DOHH2 (cell line): ENCODE data around the gene STON1.
"Not testable (repeated sequence)": the region's sequence is repeated elsewhere in the genome, so short reads cannot be mapped to it uniquely, and the experiment has no call there.

Experiments
- H3F3A ChIP-seq: fragments of 200-600 bp; sonication (generic), shearing (Covaris generic); 2 replicates; pipeline ENCODE4 v1.6.0; 2016; ENCODE audit warnings: antibody characterized with exemption, mild to moderate bottlenecking; ENCODE audit not compliant: control insufficient read depth, insufficient read depth
- H3K27ac ChIP-seq: fragments of 200-600 bp; sonication (generic); 2 replicates; pipeline ENCODE4 v1.5.1; 2014; ENCODE audit warnings: low read depth, mild to moderate bottlenecking, low read length, moderate library complexity
- H3K27me3 ChIP-seq: fragments of 200-600 bp; sonication (generic); 2 replicates; pipeline ENCODE4 v1.6.1; 2014; ENCODE audit warnings: mild to moderate bottlenecking, low read length, mixed read lengths; ENCODE audit not compliant: control insufficient read depth
- H3K36me3 ChIP-seq: fragments of 200-600 bp; sonication (generic); 2 replicates; pipeline ENCODE4 v1.6.1; 2014; ENCODE audit warnings: mild to moderate bottlenecking, low read length, moderate library complexity, mixed read lengths; ENCODE audit not compliant: control insufficient read depth
- H3K4me1 ChIP-seq: fragments of 200-600 bp; sonication (generic); 2 replicates; pipeline ENCODE4 v1.6.1; 2014; ENCODE audit warnings: mild to moderate bottlenecking, low read length, mixed read lengths; ENCODE audit not compliant: control insufficient read depth
- H3K4me2 ChIP-seq: fragments of 200-600 bp; sonication (generic); 2 replicates; pipeline ENCODE4 v1.6.0; 2014; ENCODE audit warnings: mild to moderate bottlenecking, low read length, moderate library complexity
- H3K4me3 ChIP-seq: fragments of 200-600 bp; sonication (generic); 2 replicates; pipeline ENCODE4 v1.5.1; 2014; ENCODE audit warnings: mild to moderate bottlenecking, low read length, mixed read lengths
- H3K79me2 ChIP-seq: fragments of 200-600 bp; sonication (generic); 2 replicates; pipeline ENCODE4 v1.6.1; 2014; ENCODE audit warnings: mild to moderate bottlenecking, low read length, mixed read lengths; ENCODE audit not compliant: control insufficient read depth
- H3K9me2 ChIP-seq: fragments of 200-600 bp; sonication (generic); replicated peaks from 2 replicates; pipeline ENCODE4 v1.6.1; 2014; ENCODE audit warnings: mild to moderate bottlenecking, low read length, mixed read lengths; ENCODE audit not compliant: control insufficient read depth
- H3K9me3 ChIP-seq: fragments of 200-600 bp; sonication (generic); 2 replicates; pipeline ENCODE4 v1.6.1; 2014; ENCODE audit warnings: antibody characterized with exemption, low read length, mixed read lengths; ENCODE audit not compliant: control insufficient read depth, insufficient read depth
- H4K20me1 ChIP-seq: fragments of 200-600 bp; sonication (generic); 2 replicates; pipeline ENCODE4 v1.6.0; 2014; ENCODE audit warnings: low read depth, mild to moderate bottlenecking, antibody characterized with exemption, low read length, moderate library complexity; ENCODE audit not compliant: control insufficient read depth, insufficient read depth
- CTCF ChIP-seq: fragments of 200-600 bp; sonication (generic); IDR thresholded peaks from one replicate; pipeline ENCODE4 v1.5.1; 2014; ENCODE audit warnings: antibody characterized with exemption, mild to moderate bottlenecking, low read depth, low read length; ENCODE audit not compliant: poor library complexity, severe bottlenecking
- EZH2phosphoT487 ChIP-seq: fragments of 200-600 bp; sonication (generic); IDR thresholded peaks from 2 replicates; pipeline ENCODE4 v1.6.1; 2017; ENCODE audit warnings: borderline replicate concordance, mild to moderate bottlenecking, antibody characterized with exemption, low read length, moderate library complexity, mixed read lengths

Gene STON1

DNA sequence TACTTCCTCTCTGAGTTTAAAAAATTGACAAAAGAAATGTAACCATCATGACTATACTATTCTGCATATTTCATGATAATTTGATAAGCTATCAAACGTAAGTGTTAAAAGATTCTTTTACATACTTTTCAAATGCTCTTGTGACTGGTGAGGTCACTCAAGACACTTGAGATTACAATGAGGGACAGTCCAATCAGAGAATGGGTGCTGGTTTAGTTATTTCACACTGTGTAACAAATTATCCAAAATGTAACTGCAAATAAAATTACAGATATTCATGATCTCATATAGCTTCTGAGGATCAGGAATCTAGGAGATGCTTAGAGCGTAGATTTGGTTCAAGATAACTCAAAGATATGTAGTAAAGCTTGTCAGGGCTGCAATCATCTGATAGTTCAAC lies 83.3 kb downstream of the STON1 start:
- TF ChIP-seq EZH2phosphoT487 = no peak
- no peak for TF ChIP-seq CTCF
- Histone ChIP-seq H3K4me3 (no peak overlapping the region), H3K9me2 (no peaks in the 10 kb centered on the region)

GRCh38 chr2:48614581-48614980 lies 84.6 kb downstream of the STON1 start:
- not testable (repeated sequence) for H3K9me2 ChIP-seq, H3K9me3 ChIP-seq, H3K79me2 ChIP-seq, H3K27me3 ChIP-seq, H4K20me1 ChIP-seq, H3K27ac ChIP-seq, H3F3A ChIP-seq, H3K4me1 ChIP-seq, H3K36me3 ChIP-seq, H3K4me2 ChIP-seq, H3K4me3 ChIP-seq

More for the DNA sequence above, 83.3 kb downstream of the STON1 start:
- H3F3A ChIP-seq = no peaks in the 10 kb centered on the region
- no peaks in the 10 kb centered on the region for H4K20me1 ChIP-seq
- no peak overlapping the region for H3K27ac ChIP-seq
- no peaks in the 10 kb centered on the region for H3K4me1 ChIP-seq
- H3K36me3 ChIP-seq = no peaks in the 10 kb centered on the region
- no peaks in the 10 kb centered on the region for H3K9me3 ChIP-seq
- H3K4me2 ChIP-seq = no peak overlapping the region
- H3K79me2 ChIP-seq = no peaks in the 10 kb centered on the region
- no peaks in the 10 kb centered on the region for H3K27me3 ChIP-seq

DNA sequence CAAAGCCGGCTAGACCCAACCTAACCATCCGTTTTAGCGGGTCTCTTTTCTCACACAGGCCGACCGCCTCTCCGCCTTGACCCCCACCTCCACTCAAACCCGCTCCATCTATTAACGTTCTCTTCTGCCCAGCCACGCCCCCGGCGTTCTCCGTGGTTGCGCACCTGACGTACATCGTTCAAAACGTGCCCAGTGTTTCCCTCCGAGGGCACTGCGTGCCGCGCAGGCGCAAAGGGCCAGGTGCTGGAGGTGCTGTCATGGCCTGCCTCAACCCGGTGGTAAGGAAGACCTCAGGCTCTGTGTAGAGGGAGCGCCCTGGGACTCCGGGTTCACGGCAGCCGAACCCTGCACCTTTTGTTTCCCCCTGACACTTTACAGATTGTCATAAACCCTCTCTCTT lies 87.7 kb downstream of the STON1 start, which contains the start of gene GTF2A1L:
Gene GTF2A1L, plus strand, starts transcription at position 239 of the 400 bp plus-strand sequence. Its CDS starts 19 bp downstream, at position 258.
- H3K9me3 ChIP-seq = no peaks in the 10 kb centered on the region
- no peak within 1 kb of the TSS for H3K27ac ChIP-seq
- H3F3A ChIP-seq = no peaks in the 10 kb centered on the region
- no peaks in the 10 kb centered on the region for H3K4me1 ChIP-seq
- H3K36me3 ChIP-seq = no peaks in the 10 kb centered on the region
- H3K9me2 ChIP-seq = no peaks in the 10 kb centered on the region
- H3K4me2 ChIP-seq = no peak within 1 kb of the TSS
- no peaks in the 10 kb centered on the region for H4K20me1 ChIP-seq
- no peak for TF ChIP-seq CTCF
- H3K79me2 ChIP-seq = no peaks in the 10 kb centered on the region
- H3K4me3 ChIP-seq = no peak within 1 kb of the TSS
- H3K27me3 ChIP-seq = no peaks in the 10 kb centered on the region

DNA sequence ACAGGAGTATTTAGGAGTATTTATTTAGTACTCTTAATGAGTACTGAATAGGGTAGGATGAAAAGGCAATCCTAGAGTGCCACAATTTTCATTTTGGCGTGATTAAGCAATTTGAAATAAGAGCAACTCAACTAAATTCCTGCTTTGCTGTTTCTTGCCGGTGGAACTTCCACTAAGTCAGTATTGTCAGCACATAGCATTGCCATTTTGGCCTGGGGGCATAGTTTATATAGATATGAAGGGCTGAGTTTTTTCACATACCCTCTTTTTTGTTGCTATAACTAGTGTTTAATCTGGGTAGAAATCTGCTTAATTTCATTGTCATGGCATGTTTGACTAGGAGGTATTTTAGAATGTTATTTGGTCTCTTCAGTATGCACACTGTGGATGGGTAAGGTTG lies 89.6 kb downstream of the STON1 start:
- H4K20me1 ChIP-seq = no peaks in the 10 kb centered on the region
- no peaks in the 10 kb centered on the region for H3K9me2 ChIP-seq
- H3F3A ChIP-seq = no peaks in the 10 kb centered on the region
- H3K79me2 ChIP-seq = no peaks in the 10 kb centered on the region
- TF ChIP-seq CTCF (no peak), EZH2phosphoT487 (no peak)
- H3K4me2 ChIP-seq = no peak overlapping the region
- no peak overlapping the region for H3K4me3 ChIP-seq
- no peaks in the 10 kb centered on the region for H3K9me3 ChIP-seq
- H3K4me1 ChIP-seq = no peaks in the 10 kb centered on the region
- no peaks in the 10 kb centered on the region for H3K36me3 ChIP-seq
- H3K27me3 ChIP-seq = no peaks in the 10 kb centered on the region
- no peak overlapping the region for H3K27ac ChIP-seq
